MM.1S (cell line): ENCODE data around the gene USP31.
"Not testable (repeated sequence)": the region's sequence is repeated elsewhere in the genome, so short reads cannot be mapped to it uniquely, and the experiment has no call there.

Experiments used
- DNase-seq: peaks from one replicate; pipeline ENCODE4 v3.0.0-alpha.2; 2015
- H2AFZ ChIP-seq: fragments of 300-600 bp; sonication (generic); 2 replicates; pipeline ENCODE4 v1.6.0; 2016; ENCODE audit warnings: antibody characterized with exemption, low read length
- H3F3A ChIP-seq: fragments of 300-600 bp; sonication (generic); 2 replicates; pipeline ENCODE4 v1.6.1; 2016; ENCODE audit warnings: mild to moderate bottlenecking, antibody characterized with exemption, low read length, moderate library complexity, mixed read lengths; ENCODE audit not compliant: insufficient read depth
- H3K27ac ChIP-seq: fragments of 300-600 bp; sonication (generic); 2 replicates; pipeline ENCODE4 v1.5.1; 2016; ENCODE audit warnings: mild to moderate bottlenecking, low read length
- H3K27me3 ChIP-seq: fragments of 300-600 bp; sonication (generic); replicated peaks from 2 replicates; pipeline ENCODE4 v1.6.0; 2016; ENCODE audit warnings: low read length; ENCODE audit not compliant: insufficient read depth
- H3K36me3 ChIP-seq: fragments of 300-600 bp; sonication (generic); replicated peaks from 2 replicates; pipeline ENCODE4 v1.6.1; 2016; ENCODE audit warnings: mild to moderate bottlenecking, low read length, mixed read lengths; ENCODE audit not compliant: insufficient read depth
- H3K4me1 ChIP-seq: fragments of 300-600 bp; sonication (generic); 2 replicates; pipeline ENCODE4 v1.6.1; 2016; ENCODE audit warnings: low read length, mixed read lengths
- H3K4me2 ChIP-seq: fragments of 300-600 bp; sonication (generic); 2 replicates; pipeline ENCODE4 v1.6.0; 2016; ENCODE audit warnings: low read depth, low read length
- H3K4me3 ChIP-seq: fragments of 300-600 bp; sonication (generic); 2 replicates; pipeline ENCODE4 v1.5.1; 2016; ENCODE audit warnings: low read length, mixed read lengths
- H3K79me2 ChIP-seq: fragments of 300-600 bp; sonication (generic); 2 replicates; pipeline ENCODE4 v1.6.1; 2016; ENCODE audit warnings: mixed run types, low read length, mixed read lengths
- H3K9ac ChIP-seq: fragments of 300-600 bp; sonication (generic); 2 replicates; pipeline ENCODE4 v1.6.1; 2016; ENCODE audit warnings: low read length, mixed read lengths
- H3K9me2 ChIP-seq: fragments of 300-600 bp; sonication (generic); replicated peaks from 2 replicates; pipeline ENCODE4 v1.6.1; 2016; ENCODE audit warnings: mild to moderate bottlenecking, low read length, mixed read lengths; ENCODE audit not compliant: insufficient read depth
- H3K9me3 ChIP-seq: fragments of 300-600 bp; sonication (generic); replicated peaks from 2 replicates; pipeline ENCODE4 v1.6.1; 2016; ENCODE audit warnings: mild to moderate bottlenecking, low read length, mixed read lengths; ENCODE audit not compliant: insufficient read depth
- H4K20me1 ChIP-seq: fragments of 300-600 bp; sonication (generic); 2 replicates; pipeline ENCODE4 v1.6.1; 2016; ENCODE audit warnings: mild to moderate bottlenecking, low read length, moderate library complexity, mixed read lengths; ENCODE audit not compliant: insufficient read depth
- EZH2 ChIP-seq: fragments of 300-600 bp; sonication (generic); optimal IDR thresholded peaks from 2 replicates; pipeline ENCODE3; 2017; ENCODE audit warnings: low read depth, mild to moderate bottlenecking, antibody characterized with exemption, low read length, mixed read lengths
- EZH2phosphoT487 ChIP-seq: fragments of 300-600 bp; sonication (generic); IDR thresholded peaks from 2 replicates; pipeline ENCODE4 v1.6.1; 2018; ENCODE audit warnings: antibody characterized with exemption, low read length
- TF ChIP-seq, protein P1 (sequence below): fragments of 300-600 bp; sonication (generic); IDR thresholded peaks from 2 replicates; pipeline ENCODE4 v1.5.1; 2016; ENCODE audit warnings: antibody characterized with exemption, low read length, mixed read lengths

USP31 gene

DNA sequence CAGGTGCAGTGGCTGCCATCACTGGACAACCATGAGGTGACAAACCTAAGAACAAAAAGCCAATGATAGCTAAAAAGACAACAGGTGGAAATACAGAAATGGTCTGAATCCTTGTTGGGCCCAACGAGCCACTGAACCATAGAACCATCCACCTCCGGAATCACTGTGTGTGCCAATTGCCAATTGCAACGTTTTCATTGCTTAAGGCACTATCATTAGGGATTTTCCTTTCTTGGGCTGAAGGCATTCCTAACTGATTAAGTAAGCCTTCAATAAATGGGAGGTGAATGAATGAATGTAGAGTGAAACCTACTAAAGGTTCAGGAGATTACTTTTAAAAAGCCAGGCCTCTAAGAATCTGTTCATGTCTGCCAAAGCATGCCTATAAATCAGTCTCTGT lies 3.6 kb downstream of the USP31 start:
- Histone ChIP-seq H3K4me2 (no peak overlapping the region), H3F3A (no peaks in the 10 kb centered on the region), H3K36me3 (no peaks in the 10 kb centered on the region), H4K20me1 (0 out of 2 replicates have a peak, but pooled peaks cover 4% of the 10 kb centered on the region), H3K9ac (no peak overlapping the region), H3K4me3 (no peak overlapping the region), H3K9me3 (no peaks in the 10 kb centered on the region), H3K27me3 (no peaks in the 10 kb centered on the region), H3K27ac (no peak overlapping the region), H3K9me2 (no peaks in the 10 kb centered on the region), H3K4me1 (peaks cover 3% of the 10 kb centered on the region; the same call in 1 of the 2 replicates), H2AFZ (no peak overlapping the region), H3K79me2 (peaks cover 77% of the 10 kb centered on the region)
- no peak for DNase-seq
- TF ChIP-seq EZH2phosphoT487 = no peak
- TF ChIP-seq, protein P1, sequence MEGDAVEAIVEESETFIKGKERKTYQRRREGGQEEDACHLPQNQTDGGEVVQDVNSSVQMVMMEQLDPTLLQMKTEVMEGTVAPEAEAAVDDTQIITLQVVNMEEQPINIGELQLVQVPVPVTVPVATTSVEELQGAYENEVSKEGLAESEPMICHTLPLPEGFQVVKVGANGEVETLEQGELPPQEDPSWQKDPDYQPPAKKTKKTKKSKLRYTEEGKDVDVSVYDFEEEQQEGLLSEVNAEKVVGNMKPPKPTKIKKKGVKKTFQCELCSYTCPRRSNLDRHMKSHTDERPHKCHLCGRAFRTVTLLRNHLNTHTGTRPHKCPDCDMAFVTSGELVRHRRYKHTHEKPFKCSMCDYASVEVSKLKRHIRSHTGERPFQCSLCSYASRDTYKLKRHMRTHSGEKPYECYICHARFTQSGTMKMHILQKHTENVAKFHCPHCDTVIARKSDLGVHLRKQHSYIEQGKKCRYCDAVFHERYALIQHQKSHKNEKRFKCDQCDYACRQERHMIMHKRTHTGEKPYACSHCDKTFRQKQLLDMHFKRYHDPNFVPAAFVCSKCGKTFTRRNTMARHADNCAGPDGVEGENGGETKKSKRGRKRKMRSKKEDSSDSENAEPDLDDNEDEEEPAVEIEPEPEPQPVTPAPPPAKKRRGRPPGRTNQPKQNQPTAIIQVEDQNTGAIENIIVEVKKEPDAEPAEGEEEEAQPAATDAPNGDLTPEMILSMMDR = no peak
- no peak for TF ChIP-seq EZH2

GRCh38 chr16:23145186-23145585 lies 4.1 kb downstream of the USP31 start:
- Histone ChIP-seq H3K79me2 (peaks cover 81% of the 10 kb centered on the region), H3K9me2 (no peaks in the 10 kb centered on the region), H3K4me2 (no peak overlapping the region), H3K36me3 (no peaks in the 10 kb centered on the region), H3K27me3 (no peaks in the 10 kb centered on the region), H3F3A (no peaks in the 10 kb centered on the region), H3K4me1 (peaks cover 3% of the 10 kb centered on the region; the same call in 1 of the 2 replicates), H3K9me3 (no peaks in the 10 kb centered on the region), H3K9ac (no peak overlapping the region), H2AFZ (no peak overlapping the region), H3K27ac (no peak overlapping the region), H3K4me3 (no peak overlapping the region), H4K20me1 (0 out of 2 replicates have a peak, but pooled peaks cover 5% of the 10 kb centered on the region)
- TF ChIP-seq EZH2phosphoT487 (no peak), EZH2 (no peak)
- TF ChIP-seq, protein P1 = no peak
- DNase-seq = no peak

DNA sequence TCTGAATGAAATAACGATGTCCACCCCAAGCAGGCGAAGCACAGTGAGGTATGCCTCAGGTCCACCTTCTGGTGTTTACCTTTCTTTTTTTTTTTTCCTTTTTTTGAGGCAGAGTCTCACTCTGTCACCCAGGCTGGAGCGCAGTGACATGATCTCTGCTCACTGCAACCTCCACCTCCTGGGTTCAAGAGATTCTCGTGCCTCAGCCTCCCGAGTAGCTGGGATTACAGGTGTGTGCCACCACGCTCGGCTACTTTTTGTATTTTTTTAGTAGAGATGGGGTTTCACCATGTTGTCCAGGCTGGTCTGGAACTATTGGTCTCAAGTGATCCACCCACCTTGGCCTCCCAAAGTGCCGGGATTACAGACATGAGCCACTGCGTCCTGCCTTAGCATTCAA lies 4.9 kb downstream of the USP31 start:
- not testable (repeated sequence) for H3K4me1 ChIP-seq, H3K27ac ChIP-seq, H2AFZ ChIP-seq, DNase-seq, H3K4me3 ChIP-seq, H3F3A ChIP-seq, H3K9me2 ChIP-seq, H3K36me3 ChIP-seq, H4K20me1 ChIP-seq, H3K9ac ChIP-seq, H3K9me3 ChIP-seq, H3K4me2 ChIP-seq, H3K27me3 ChIP-seq
- peaks cover 89% of the 10 kb centered on the region for H3K79me2 ChIP-seq

GRCh38 chr16:23143391-23143790 lies 5.9 kb downstream of the USP31 start:
- Histone ChIP-seq H3K27me3 (no peaks in the 10 kb centered on the region), H4K20me1 (0 out of 2 replicates have a peak, but pooled peaks cover 5% of the 10 kb centered on the region), H3K4me3 (no peak overlapping the region)

More at GRCh38 chr16:23143391-23143790, 5.9 kb downstream of the USP31 start:
- Histone ChIP-seq H2AFZ (no peak overlapping the region), H3K9me2 (no peaks in the 10 kb centered on the region), H3K9me3 (no peaks in the 10 kb centered on the region), H3K27ac (no peak overlapping the region), H3K9ac (no peak overlapping the region), H3K36me3 (no peaks in the 10 kb centered on the region), H3F3A (no peaks in the 10 kb centered on the region), H3K4me1 (no peaks in the 10 kb centered on the region), H3K4me2 (no peak overlapping the region), H3K79me2 (peaks cover 95% of the 10 kb centered on the region)
- no peak for DNase-seq
- no peak for TF ChIP-seq EZH2phosphoT487
- TF ChIP-seq EZH2 = no peak
- TF ChIP-seq, protein P1 = no peak
